Cardiac septum (tissue), 1 donor: ENCODE measurements around the gene HSDL1. TPM values are rescaled to one million over a fixed set of nuclear protein-coding genes. Genes with fewer than 3 reads are reported as not detected.
"Not testable (repeated sequence)": the region's sequence is repeated elsewhere in the genome, so short reads cannot be mapped to it uniquely, and the experiment has no call there.

ENCODE experiments used
- DNase-seq: peaks from one replicate; pipeline ENCODE4 v3.0.0-alpha.2; 2020; ENCODE audit warnings: low spot score
- intact Hi-C: fragments of 100-400 bp; cut with DNase I; formaldehyde crosslinking; loops from one replicate; pipeline ENCODE4 v1.14.0; 2022
- total RNA-seq: library from RNA; stranded (reverse); fragmentation: NEBNext Ultra II Directional; extraction: Animal tissue kit (Norgen Biotek cat#: 25700); gene quantifications from one replicate; pipeline ENCODE4 v1.2.1, GENCODE V29; 2021
- donor health status: DM: no; HTN: no; CAD: no.

The HSDL1 gene
- total RNA-seq, 1 donor from 2014 or later, result 17.4 TPM

DNA sequence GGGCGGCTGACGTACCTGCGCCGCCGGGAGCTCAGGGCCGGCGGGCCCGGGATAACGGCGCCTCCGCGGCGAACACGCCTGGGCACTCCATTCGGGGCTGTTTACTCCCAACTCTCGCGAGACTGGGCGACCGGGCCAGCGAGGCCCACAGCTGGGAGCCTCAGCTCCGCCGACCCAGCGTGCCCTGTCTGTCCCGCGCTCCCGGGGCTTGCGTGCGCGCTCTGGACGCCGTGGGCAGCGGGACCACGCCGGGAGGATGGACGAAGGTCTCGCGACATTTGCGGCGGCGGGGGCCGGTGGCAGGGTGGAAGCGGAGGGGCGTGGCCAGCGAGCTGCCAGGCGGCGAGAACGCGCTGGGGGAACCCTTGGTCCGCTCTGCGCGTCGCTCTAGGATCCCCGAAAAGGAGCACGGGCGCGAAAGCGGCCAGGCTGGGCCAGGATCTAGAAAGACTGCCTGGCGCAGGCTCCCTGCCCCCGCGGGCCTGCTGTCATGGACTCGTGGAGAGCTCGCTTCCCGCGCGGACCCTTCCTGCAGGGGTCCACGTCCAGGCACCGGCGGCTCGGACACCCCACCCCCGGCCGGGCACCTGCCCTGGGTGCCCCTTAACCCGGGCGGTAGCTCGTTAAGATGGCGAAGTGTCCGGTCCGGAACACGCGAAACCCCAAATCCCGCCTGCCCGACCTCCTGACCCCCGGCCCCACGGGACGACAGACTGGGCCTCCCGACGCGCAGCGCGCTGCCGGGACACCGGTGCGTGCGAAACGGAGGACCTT lies 28.1 kb downstream of the HSDL1 start, which contains the start of gene MBTPS1:
TSS of gene MBTPS1 (minus strand) at position 223 of the 774 bp plus-strand sequence. CDS start 15,159 bp downstream, outside the sequence.
- DNase-seq, result peak; percentile 99
- intact Hi-C loops, result loop anchor here (2.0 kb wide), 1 partner anchor 28 kb away; the partner anchor contains the start of genes DNAAF1 and HSDL1

DNA sequence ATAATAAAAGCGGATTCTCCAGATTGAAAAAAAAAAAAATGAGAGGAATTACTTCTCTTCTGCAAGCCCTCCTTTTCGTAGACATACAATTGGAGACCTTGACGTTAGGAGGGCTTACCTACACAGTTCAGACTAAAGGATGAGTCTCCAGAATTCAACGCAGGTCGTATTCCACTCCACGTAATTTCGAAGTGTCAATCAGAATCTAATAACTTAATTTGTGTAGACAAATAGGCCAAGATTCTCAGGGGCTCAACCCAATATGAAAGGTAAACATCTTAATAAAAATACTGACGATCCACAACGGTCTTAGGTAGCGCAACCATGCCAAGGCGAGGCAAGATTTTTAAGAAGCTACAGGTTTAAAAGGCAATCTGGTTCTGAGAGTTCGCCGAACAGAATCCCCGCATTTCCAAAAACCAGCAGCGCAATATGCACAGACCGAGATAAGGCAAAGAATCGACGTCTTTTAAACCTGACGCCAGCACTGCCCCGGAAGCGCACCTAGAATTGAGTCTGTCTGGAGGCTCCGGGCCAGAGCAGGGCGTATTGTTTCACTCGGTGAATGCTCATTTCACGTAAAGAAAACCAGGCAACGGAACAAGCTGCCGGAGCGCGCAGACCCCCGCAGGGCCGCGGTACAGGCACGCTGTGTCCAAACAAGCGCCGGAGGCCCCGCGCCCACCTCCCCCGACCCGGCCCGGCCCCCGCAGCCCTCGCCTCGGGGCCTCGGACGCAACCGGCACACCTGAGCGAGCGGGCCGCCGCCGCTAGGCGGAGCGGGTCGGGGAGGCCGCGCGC lies 28.9 kb downstream of the HSDL1 start:
- peak; percentile 75 for DNase-seq
- intact Hi-C loops, result loop anchor here (2.0 kb wide), 1 partner anchor 29 kb away; the partner anchor contains the start of genes DNAAF1 and HSDL1

DNA sequence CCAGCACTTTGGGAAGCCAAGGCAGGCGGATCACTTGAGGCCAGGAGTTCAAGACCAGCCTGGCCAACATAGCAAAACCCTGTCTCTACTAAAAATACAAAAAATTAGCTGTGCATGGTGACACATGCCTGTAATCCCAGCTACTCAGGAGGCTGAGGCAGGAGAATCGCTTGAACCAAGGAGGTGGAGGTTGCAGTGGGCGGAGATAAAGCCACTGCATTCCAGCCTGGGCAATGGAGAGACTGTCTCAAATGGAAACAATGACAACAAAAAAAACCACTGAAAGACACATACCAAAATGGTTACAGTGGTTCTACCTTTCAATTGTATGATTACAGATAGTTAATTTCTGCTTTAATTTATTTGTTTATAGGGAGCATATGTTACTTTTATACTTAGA lies 33.0 kb downstream of the HSDL1 start:
- DNase-seq, intact Hi-C loops: not testable (repeated sequence)

DNA sequence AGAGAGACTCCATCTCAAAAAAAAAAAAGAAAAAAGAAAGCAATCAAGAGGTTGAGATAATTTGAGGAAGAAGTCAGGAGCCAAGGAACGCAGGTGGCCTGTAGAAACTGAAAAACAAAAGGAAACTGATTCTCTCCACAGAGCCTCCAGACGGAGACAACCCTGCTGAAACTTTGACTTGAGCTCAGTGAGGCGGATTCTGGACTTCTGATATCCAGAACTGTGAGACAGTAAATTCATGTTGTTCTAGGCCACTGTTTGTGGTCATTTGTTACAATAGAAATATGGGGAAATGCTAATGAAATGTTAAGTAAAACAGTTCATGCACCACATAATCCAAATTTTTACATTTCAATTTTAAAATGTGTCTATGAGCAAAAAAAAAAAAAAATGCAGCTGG lies 33.5 kb downstream of the HSDL1 start:
- intact Hi-C loops, result no loop called here
- DNase-seq, result no peak

DNA sequence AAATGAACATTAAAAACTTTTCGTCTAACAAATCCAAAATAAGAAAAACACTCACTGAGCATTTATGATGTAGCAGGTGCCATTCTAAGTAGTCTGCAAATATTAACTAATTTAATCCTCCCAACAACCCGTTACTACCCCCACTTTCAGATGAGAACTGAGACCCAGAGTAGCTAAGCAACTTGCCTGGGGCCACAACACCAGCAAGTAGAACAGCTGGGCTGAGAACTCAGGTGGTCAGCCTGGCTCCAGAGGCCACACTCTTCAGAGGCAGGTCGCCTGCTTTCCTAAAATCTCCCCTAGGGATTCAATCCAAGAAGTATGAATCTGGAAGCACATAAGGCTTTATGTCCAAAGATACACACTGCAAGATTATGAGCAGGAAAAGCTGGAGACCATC lies 34.5 kb downstream of the HSDL1 start:
- intact Hi-C loops, result no loop called here
- DNase-seq, result no peak

DNA sequence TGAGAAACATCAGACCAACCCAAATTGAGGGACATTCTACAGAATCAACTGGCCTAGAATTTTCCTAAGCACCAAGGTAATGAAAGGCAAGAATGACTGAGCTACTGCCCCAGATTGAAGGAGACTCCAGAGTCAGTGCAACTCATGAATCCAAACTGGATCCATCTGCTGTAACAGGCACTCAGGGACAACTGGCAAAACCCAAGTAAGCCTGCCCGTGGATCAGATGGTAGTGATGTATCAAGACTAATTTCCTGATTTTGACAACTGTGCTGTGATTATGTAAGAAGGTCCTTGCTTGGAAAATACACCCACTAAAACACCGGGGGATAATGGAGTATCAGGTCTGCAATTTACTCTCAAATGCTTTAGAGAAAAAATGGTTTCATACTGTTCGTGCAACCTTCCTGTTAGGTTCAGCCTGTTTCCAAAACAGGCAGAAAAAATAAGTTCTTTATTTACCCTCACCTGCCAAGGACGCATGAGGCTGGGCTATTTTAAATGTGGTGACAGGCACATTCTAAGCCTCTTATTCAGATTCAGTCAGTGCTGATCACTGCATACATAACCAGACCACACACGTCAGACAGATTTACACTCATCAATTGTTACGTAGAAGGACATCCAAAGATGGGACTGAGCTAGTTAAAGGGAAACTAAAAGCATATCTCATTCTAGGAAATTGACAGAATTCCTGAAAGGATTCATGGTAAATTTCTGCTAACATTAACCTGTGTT lies 35.2 kb downstream of the HSDL1 start:
- intact Hi-C loops, result loop anchor here (10.0 kb wide), 1 partner anchor 375 kb away; no protein-coding TSS in a partner anchor
- DNase-seq, result no peak

DNA sequence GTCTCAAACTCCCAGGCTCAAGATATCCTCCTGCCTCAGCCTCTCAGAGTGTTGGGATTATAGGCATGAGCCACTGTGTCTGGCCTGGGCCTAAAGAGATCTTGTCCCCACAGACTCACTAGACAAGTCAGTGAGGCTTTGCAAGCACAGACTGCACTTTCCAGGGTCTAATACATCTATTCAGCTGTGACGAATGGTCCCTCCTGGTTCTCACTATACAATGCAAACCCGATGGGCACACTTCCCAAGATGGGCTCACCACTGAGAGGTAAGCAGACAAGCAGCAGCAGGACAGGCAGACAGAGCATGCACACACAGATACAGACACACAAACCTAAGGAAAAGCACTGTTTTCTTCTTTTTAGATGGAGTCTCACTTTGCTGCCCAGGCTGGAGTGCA lies 37.1 kb downstream of the HSDL1 start:
- intact Hi-C loops, result loop anchor here (10.0 kb wide), 1 partner anchor 377 kb away; no protein-coding TSS in a partner anchor
- DNase-seq, result no peak

DNA sequence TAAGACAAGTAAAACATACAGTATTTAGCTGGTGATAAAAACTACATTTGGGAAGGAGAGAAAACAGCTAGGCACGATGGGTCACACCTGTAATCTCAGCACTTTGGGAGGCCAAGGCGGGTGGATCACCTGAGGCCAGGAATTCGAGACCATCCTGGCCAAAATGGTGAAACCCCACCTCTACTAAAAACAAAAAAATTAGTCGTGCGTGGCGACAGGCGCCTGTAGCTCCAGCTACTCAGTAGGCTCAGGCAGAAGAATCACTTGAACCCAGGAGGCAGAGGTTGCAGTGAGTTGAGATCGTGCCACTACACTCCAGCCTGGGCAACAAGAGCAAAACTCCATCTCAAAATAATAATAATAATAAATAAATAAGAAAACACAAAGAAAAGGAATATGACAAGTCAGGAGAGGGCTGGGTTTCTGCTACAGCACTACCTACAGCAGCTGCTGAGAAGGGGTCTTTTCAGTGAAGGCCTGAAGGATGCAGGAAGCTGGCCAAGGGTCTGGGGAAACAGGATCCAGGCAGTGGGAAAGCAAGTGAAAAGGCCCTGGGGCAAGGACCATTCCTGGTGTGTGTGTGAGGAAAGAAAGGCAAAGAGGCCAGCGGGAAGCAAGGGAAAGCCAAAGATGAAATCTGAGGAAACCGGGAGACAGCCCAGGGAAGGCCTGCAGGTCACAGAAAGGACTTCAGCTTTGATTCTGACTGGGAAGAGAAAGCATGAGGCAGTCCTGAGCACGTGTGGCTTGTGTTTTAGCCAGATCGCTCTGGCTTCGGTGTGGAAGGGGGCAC lies 38.8 kb downstream of the HSDL1 start:
- DNase-seq, result no peak
- intact Hi-C loops, result loop anchor here (10.0 kb wide), 1 partner anchor 379 kb away; no protein-coding TSS in a partner anchor

DNA sequence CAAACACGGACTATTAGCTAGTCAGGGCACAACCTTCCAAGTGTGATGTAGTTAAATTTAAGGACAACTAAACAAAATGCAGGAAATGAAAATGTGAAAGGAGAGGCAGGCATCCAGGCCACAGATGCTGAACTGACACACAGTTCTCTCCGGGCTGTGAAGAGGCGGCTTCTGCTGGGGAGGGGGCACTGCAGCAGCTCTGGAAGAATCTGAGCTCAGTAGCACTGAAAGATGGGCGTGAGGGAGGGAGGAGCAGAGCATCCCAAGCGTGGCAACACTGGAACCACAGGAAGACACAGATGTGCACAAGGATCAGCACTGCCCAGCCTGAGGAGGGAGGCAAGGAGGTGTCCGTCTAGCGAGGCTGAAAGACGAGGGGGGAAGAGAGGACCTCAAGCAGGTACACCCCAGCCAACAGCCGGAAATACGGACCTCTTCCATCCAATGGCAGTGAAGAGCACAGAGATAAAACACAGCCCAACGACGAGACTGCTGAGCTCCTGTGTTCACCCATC lies 39.6 kb downstream of the HSDL1 start:
- intact Hi-C loops, result loop anchor here (10.0 kb wide), 1 partner anchor 379 kb away; no protein-coding TSS in a partner anchor
- no peak for DNase-seq

DNA sequence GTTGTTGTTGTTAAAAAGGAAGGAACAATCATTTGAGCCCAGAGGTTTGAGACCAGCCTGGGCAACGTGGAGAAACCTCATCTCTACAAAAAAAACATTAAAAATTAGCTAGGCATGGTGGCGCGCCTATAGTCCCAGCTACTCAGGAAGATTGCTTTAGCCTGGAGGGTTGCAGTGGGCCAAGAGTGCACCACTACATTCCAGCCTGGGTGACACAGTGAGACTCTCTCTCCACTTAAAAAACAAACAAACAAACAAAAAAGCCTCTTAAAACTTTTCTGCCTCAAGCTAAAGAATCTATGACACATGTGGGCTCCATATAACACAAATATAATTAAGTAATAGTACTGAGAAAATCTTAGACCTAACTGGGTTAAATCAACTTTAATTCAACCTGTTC lies 40.7 kb downstream of the HSDL1 start:
- intact Hi-C loops, result loop anchor here (10.0 kb wide), 1 partner anchor 381 kb away; no protein-coding TSS in a partner anchor
- DNase-seq, result no peak

DNA sequence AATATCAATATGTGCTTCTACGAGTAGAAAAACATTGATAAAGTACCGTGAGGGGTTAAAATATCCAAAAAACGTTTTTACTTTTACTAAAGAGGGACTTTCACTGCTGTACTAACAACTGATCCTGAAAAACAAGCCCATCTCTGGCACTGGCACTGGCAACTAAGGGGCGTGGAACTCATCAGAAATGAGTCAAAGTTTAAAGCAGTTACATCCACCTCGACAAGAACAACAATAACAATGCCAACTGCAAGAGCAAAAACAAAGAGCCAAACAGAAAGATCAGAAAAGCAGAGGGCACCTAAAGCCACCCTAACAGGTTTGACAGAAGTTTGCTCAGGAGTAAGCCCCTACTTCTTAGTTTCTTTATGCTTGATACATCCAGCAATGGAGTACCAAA lies 41.3 kb downstream of the HSDL1 start:
- intact Hi-C loops, result loop anchor here (10.0 kb wide), 1 partner anchor 381 kb away; no protein-coding TSS in a partner anchor
- DNase-seq, result no peak

DNA sequence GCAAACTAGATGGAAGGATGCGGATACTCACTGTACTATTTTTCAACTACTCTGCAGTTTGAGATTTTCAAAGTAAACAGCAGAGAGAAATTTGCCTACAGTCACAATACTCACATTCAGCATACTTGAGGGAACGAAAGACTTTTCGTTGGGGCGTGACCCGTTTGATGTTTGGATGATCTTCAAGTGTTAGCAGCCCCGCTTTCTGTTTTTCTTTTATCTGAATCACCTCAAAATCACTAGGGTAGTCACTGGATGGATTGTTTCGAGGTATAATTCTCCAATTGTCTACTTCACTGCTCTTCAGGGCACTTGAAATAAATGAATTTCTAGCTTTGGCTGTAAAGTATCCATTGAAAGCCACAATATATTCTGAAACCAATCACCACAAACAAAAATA lies 46.0 kb downstream of the HSDL1 start:
- intact Hi-C loops, result no loop called here
- no peak for DNase-seq

DNA sequence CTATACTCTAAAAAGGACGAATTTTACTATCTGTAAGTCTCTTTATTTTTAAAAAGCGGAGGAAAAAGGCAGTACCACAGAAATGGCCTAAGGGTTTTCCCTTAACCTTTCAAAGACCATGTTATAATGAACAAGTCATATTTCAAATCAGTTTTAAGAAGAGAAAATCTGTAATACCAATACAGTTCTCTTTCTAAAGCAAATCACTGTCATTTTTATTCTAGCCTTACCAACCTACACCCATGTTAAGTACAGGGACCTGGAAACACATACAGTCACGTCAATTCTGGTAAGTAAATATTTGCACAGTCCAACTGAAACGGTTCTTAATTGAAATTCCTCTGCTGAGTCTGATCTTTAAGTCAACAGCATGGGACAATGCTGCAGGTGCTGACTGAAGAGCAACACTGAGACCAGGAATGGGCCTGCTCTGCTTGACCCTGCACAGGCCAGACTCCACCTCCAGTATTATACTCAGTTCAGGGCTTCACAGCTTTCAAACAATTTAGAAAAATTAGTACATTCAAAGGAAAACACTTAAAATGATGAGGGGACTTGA lies 48.5 kb downstream of the HSDL1 start:
- DNase-seq, result no peak
- intact Hi-C loops, result no loop called here

DNA sequence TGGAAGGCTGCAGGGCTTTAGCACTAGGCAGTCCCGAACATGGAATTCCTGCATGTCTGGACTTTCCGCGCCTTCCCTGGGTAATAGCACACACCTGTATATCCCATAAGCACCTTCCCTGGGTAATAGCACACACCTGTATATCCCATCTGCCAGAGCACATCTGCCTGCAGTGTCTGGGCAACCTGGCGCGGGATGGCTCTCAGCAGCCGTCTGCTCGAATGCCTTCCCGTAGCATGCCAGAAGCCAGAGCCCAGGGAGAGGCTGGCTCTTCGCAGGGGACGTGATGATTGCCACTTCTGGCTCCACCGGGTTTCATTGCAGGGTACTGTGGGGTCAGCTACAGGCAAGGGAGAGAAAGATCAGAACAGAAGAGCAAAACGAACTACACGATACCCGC lies 49.5 kb downstream of the HSDL1 start:
- intact Hi-C loops, result no loop called here
- DNase-seq, result no peak

DNA sequence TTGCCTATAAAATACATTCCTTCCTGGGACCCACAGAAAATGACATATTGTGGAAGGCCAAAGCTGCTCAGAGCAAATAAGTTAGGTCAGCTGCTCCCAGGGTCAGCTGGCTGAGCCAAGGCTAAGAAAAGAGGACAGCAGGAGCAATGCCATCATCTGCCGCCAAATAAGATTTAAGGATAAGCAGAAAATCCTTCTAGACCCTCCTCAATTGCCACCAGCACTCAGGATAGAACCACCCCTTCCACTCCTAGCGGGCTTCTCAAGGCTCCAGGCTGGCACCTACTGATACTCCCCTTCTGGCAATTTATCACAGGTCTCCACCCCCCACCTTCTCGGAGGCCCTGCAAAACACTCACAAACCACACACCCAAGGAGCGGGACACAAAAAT lies 51.1 kb downstream of the HSDL1 start:
- no peak for DNase-seq
- intact Hi-C loops, result no loop called here

DNA sequence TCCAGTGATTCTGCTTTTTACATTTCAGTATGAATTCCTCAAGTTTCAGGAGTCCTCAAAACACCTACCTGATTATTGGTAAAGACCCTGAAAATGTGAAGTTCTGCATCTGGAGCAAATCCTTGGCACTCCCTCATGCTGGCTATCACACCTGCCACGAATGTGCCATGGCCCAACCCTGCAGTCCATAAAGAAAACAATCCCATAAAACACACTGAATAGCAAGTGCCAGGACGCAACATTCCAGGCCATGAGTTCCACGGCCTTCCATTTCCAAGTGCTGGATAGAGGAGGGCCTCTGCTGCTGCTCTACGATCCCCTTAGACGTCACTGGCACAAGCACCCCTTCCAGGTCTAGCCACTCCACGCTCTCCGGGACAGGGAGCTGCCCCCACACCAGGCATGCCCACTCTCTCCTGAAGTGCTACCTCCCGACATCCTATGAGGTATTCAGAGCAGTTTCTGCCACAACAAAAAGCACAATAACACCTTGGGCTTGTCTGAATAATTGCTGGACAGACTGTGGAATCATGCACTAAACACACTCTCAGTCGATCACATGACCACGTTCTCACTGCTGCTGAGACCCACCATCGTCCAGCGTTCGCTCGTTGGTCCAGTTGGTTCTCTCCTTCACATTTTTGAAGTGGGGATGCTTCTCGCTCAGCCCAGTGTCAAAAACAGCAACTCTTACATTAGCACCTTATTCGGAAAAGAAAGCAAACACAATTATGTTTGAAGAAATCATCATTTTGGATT lies 51.7 kb downstream of the HSDL1 start:
- DNase-seq, result no peak
- intact Hi-C loops, result no loop called here

DNA sequence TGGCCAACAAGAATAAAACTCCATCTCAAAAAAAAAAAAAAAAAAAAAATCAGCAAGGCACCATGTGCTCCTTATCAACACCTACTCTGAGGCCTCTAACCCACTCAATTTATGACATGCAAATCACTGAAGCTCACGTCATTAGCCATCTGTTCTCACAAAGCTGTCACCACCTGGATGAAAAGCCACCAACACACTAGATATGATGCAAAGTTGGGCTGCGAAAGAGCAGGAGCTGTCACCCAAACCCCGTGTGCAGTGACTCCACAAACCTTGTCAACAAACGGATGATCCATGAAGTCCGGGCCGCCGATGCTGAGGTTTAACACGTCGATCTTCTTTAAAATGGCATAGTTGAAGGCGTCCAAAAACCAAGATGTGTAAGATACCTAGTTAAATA lies 53.5 kb downstream of the HSDL1 start:
- DNase-seq, result no peak
- intact Hi-C loops, result no loop called here

DNA sequence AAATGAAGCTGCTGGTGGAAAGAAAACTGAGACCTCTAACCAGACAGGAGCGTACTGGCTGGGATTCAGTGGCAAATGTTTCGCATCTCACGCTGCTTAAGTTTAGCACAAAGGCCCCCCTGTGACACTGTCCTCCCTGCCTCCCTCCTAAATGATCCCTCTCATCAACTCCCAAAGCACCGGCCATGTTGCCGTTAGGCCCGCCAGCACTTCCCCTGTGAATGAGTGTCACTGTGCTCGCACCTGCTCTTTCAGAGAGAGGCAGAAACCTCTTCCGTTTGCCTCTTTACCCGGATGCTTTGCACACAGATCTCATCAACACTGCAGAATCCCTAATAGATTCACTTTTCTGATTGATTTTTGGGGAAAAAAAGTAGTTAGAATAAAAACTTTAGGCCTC lies 54.8 kb downstream of the HSDL1 start:
- DNase-seq, result no peak
- intact Hi-C loops, result no loop called here
